ENCODE data around the gene C1GALT1C1L.

C1GALT1C1L gene

GRCh38 chr2:43714164-43714563 is 37.9 kb upstream of the C1GALT1C1L start:
- no peak overlapping the region for H3K27ac ChIP-seq (ENCODE audit: low read length)
- TF ChIP-seq EZH2 (IDR thresholded peaks at IDR 0.05; ENCODE audit: borderline replicate concordance, low read depth, low read length, severe bottlenecking) (no peak), CTCF (IDR thresholded peaks at IDR 0.05; ENCODE audit: borderline replicate concordance, extremely low read depth, low read length, poor library complexity, severe bottlenecking) (no peak)

GRCh38 chr2:43710866-43711265 is 34.6 kb upstream of the C1GALT1C1L start:
- no peak overlapping the region for H3K9ac ChIP-seq (ENCODE audit: low read depth, low read length)
- H3K4me2 ChIP-seq (ENCODE audit: insufficient read depth, low read length), result no peak overlapping the region
- H3K36me3 ChIP-seq (ENCODE audit: insufficient read depth, low read length), result no peaks in the 10 kb centered on the region
- H3K9me3 ChIP-seq (ENCODE audit: insufficient read depth, low read length, severe bottlenecking), result no peaks in the 10 kb centered on the region
- DNase-seq (no peak), ATAC-seq (ENCODE audit: insufficient read depth, low read depth) (no peak)
- no peaks in the 10 kb centered on the region; the same call in 1 of the 2 replicates for H4K20me1 ChIP-seq (ENCODE audit: insufficient read depth, low read length)
- TF ChIP-seq CTCF (IDR thresholded peaks at IDR 0.05; ENCODE audit: borderline replicate concordance, extremely low read depth, low read length, poor library complexity, severe bottlenecking), result no peak
- no peak for TF ChIP-seq EZH2 (IDR thresholded peaks at IDR 0.05; ENCODE audit: borderline replicate concordance, low read depth, low read length, severe bottlenecking)
- peaks cover 21% of the 10 kb centered on the region for H3K27me3 ChIP-seq (ENCODE audit: insufficient read depth, low read length, poor library complexity)
- H3K27ac ChIP-seq (ENCODE audit: low read length), result no peak overlapping the region
- H3K4me1 ChIP-seq (ENCODE audit: insufficient read depth, low read length), result no peaks in the 10 kb centered on the region
- H3K79me2 ChIP-seq (ENCODE audit: insufficient read depth, low read length), result no peaks in the 10 kb centered on the region
- no peak overlapping the region for H3K4me3 ChIP-seq (ENCODE audit: low read depth in 1 of 2, low read length in 2 of 2)
- H2AFZ ChIP-seq (ENCODE audit: low read depth, low read length), result no peak overlapping the region

More at GRCh38 chr2:43714164-43714563, 37.9 kb upstream of the C1GALT1C1L start:
- ATAC-seq (ENCODE audit: insufficient read depth, low read depth) (no peak), DNase-seq (no peak)
- no peaks in the 10 kb centered on the region for H3K79me2 ChIP-seq (ENCODE audit: insufficient read depth, low read length)
- H3K4me1 ChIP-seq (ENCODE audit: insufficient read depth, low read length), result no peaks in the 10 kb centered on the region
- H3K9ac ChIP-seq (ENCODE audit: low read depth, low read length), result no peak overlapping the region
- H3K27me3 ChIP-seq (ENCODE audit: insufficient read depth, low read length, poor library complexity), result peaks cover 22% of the 10 kb centered on the region
- H3K36me3 ChIP-seq (ENCODE audit: insufficient read depth, low read length), result no peaks in the 10 kb centered on the region
- no peak overlapping the region for H2AFZ ChIP-seq (ENCODE audit: low read depth, low read length)
- no peaks in the 10 kb centered on the region for H3K9me3 ChIP-seq (ENCODE audit: insufficient read depth, low read length, severe bottlenecking)
- no peaks in the 10 kb centered on the region for H4K20me1 ChIP-seq (ENCODE audit: insufficient read depth, low read length)
- no peak overlapping the region for H3K4me3 ChIP-seq (ENCODE audit: low read depth in 1 of 2, low read length in 2 of 2)
- H3K4me2 ChIP-seq (ENCODE audit: insufficient read depth, low read length), result no peak overlapping the region

- TF ChIP-seq EZH2 (IDR thresholded peaks at IDR 0.05; ENCODE audit: borderline replicate concordance, low read depth, low read length, severe bottlenecking) (no peak), CTCF (IDR thresholded peaks at IDR 0.05; ENCODE audit: borderline replicate concordance, extremely low read depth, low read length, poor library complexity, severe bottlenecking) (no peak)
- no peaks in the 10 kb centered on the region for H3K79me2 ChIP-seq (ENCODE audit: insufficient read depth, low read length)
- no peak overlapping the region for H3K27ac ChIP-seq (ENCODE audit: low read length)
- H3K36me3 ChIP-seq (ENCODE audit: insufficient read depth, low read length), result no peaks in the 10 kb centered on the region
- H3K4me2 ChIP-seq (ENCODE audit: insufficient read depth, low read length), result no peak overlapping the region
- peaks cover 13% of the 10 kb centered on the region for H3K27me3 ChIP-seq (ENCODE audit: insufficient read depth, low read length, poor library complexity)
- no peaks in the 10 kb centered on the region for H3K4me1 ChIP-seq (ENCODE audit: insufficient read depth, low read length)
- no peak overlapping the region for H3K4me3 ChIP-seq (ENCODE audit: low read depth in 1 of 2, low read length in 2 of 2)
- DNase-seq (no peak), ATAC-seq (ENCODE audit: insufficient read depth, low read depth) (no peak)
- no peak overlapping the region for H2AFZ ChIP-seq (ENCODE audit: low read depth, low read length)
- H3K9ac ChIP-seq (ENCODE audit: low read depth, low read length), result no peak overlapping the region
- no peaks in the 10 kb centered on the region; the same call in 1 of the 2 replicates for H4K20me1 ChIP-seq (ENCODE audit: insufficient read depth, low read length)
- no peaks in the 10 kb centered on the region for H3K9me3 ChIP-seq (ENCODE audit: insufficient read depth, low read length, severe bottlenecking)
These were observed 32.7 kb upstream of the C1GALT1C1L start for GRCh38 chr2:43708891-43709290.

- Histone ChIP-seq H3K9ac (ENCODE audit: low read depth, low read length) (no peak overlapping the region), H4K20me1 (ENCODE audit: insufficient read depth, low read length) (no peaks in the 10 kb centered on the region; the same call in 1 of the 2 replicates), H3K36me3 (ENCODE audit: insufficient read depth, low read length) (no peaks in the 10 kb centered on the region), H3K27me3 (ENCODE audit: insufficient read depth, low read length, poor library complexity) (peaks cover 13% of the 10 kb centered on the region), H3K4me3 (ENCODE audit: low read depth in 1 of 2, low read length in 2 of 2) (no peak overlapping the region), H3K4me2 (ENCODE audit: insufficient read depth, low read length) (no peak overlapping the region), H3K79me2 (ENCODE audit: insufficient read depth, low read length) (no peaks in the 10 kb centered on the region), H3K27ac (ENCODE audit: low read length) (no peak overlapping the region), H3K4me1 (ENCODE audit: insufficient read depth, low read length) (no peaks in the 10 kb centered on the region), H3K9me3 (ENCODE audit: insufficient read depth, low read length, severe bottlenecking) (no peaks in the 10 kb centered on the region), H2AFZ (ENCODE audit: low read depth, low read length) (no peak overlapping the region)
- ATAC-seq (ENCODE audit: insufficient read depth, low read depth) (no peak), DNase-seq (no peak)
- TF ChIP-seq EZH2 (IDR thresholded peaks at IDR 0.05; ENCODE audit: borderline replicate concordance, low read depth, low read length, severe bottlenecking), result no peak
- no peak for TF ChIP-seq CTCF (IDR thresholded peaks at IDR 0.05; ENCODE audit: borderline replicate concordance, extremely low read depth, low read length, poor library complexity, severe bottlenecking)
These were observed 31.9 kb upstream of the C1GALT1C1L start for GRCh38 chr2:43708178-43708577.

Measured in DND-41 (cell line).